GM12873 (cell line): ENCODE results near the gene PRSS23.

Source experiments
- CTCF ChIP-seq: IDR thresholded peaks from 2 replicates; pipeline ENCODE4 v1.5.1; 2012; ENCODE audit warnings: low read depth, mild to moderate bottlenecking, moderate library complexity, low read length, control low read depth; ENCODE audit not compliant: insufficient read depth; ENCODE audit errors: missing control alignments

The PRSS23 gene

GRCh38 chr11:86792150-86792549 lies 8.2 kb upstream of the PRSS23 start:
- no peak for TF ChIP-seq CTCF

DNA sequence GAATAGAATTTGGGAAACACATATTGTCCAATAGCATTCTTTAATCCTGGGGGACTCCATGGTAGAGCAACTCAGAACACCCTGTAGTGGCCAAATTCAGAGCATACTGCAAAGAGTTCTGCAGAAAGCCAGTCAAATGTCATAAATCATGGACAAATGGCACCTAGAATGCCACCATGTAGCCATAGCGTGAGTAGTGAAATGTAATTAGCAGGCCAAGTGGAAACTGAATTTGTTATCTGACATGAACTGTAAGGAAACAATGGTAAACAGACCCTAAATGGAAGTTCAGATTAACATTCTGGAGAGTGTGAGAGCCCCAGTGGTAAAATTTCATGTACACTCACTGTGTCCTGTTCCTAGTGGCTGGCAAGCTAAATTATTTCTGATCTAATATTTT lies 7.0 kb upstream of the PRSS23 start:
- no peak for TF ChIP-seq CTCF

DNA sequence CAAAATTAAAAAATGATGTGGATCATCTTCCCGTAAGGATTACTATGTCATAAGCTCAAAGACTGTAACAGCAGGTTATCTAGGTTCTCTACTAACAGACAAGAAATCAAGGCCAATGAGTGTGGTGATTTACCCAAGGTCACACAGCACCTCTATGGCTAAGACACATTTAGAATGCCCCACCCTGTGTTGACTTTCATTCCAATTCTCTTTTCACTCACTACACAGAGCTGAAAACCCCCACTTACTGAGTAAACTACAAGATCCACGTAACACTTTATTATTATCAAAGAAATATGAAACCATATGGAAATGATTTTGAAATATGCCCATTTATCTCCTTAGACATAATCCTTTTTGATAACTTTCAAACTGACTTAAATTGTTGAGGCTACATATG lies 4.8 kb upstream of the PRSS23 start:
- no peak for TF ChIP-seq CTCF

DNA sequence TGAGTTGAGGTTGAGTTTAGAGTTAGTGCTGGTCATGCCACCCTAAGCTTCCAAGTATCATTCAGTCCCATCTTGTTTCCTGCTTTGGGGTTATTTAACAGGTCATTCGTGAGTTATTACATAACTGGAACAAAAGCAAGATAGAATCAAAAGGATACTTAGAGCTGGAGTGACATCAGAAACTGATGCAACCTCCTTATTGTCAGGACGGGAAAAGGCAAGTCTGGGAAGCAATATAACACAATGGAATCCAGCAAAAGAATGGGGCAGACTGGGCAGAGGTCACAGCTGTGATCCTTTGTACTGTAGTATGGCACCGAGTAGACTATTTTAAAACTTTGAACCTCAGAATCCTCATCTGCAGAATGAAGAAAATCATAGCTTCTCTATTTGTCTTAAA lies 4.4 kb upstream of the PRSS23 start:
- no peak for TF ChIP-seq CTCF

- TF ChIP-seq CTCF: no peak
Observed at GRCh38 chr11:86797133-86797532, 3.2 kb upstream of the PRSS23 start.

DNA sequence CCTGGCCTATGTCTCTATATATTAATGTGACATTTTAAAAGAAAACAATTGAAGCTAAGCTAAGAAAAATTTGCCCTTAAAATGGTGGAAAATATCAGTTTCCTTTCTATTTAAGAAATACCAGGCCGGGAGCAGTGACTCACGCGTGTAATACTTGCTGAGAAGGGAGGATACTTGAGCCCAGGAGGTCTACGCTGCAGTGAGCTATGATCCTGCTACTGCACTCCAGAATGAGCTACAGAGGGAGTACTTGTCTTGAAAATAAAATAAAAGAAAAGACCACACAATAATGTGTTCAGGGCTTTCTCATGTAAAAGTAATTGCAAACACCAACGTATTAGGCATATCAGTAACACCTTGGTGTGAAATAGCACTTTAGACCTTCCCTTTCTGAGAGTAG lies 1.4 kb upstream of the PRSS23 start:
- no peak for TF ChIP-seq CTCF

- TF ChIP-seq CTCF: no peak
Observed at GRCh38 chr11:86799680-86800075, 664 bp upstream of the PRSS23 start.

GRCh38 chr11:86800960-86801272 lies 574 bp downstream of the PRSS23 start:
- no peak for TF ChIP-seq CTCF
